ENCODE results near the gene ADPRHL1. TPM values are rescaled to one million over a fixed set of nuclear protein-coding genes. Genes with fewer than 3 reads are reported as not detected.
A peak's percentile ranks its signal among the peaks of the same experiment; 100 is the strongest.
"Not testable (repeated sequence)": the region's sequence is repeated elsewhere in the genome, so short reads cannot be mapped to it uniquely, and the experiment has no call there.

The ADPRHL1 gene
- total RNA-seq, 1 donor from 2014 or later = 8.4 TPM

GRCh38 chr13:113455384-113455783, 2.1 kb upstream of the ADPRHL1 start:
- no peak for DNase-seq (ENCODE audit: low spot score)
- Mint-ChIP-seq H3K4me3 (ENCODE audit: unreplicated experiment) (no peak overlapping the region), H3K4me1 (ENCODE audit: low read depth) (peaks cover 9% of the 10 kb centered on the region), H3K27ac (ENCODE audit: unreplicated experiment) (no peak overlapping the region), H3K9me3 (ENCODE audit: low read depth) (no peaks in the 10 kb centered on the region), H3K27me3 (ENCODE audit: low read depth) (no peaks in the 10 kb centered on the region), H3K36me3 (ENCODE audit: low read depth) (peaks cover 17% of the 10 kb centered on the region)
- TF ChIP-seq CTCF (IDR thresholded peaks at IDR 0.05) = no peak

- H3K27ac Mint-ChIP-seq (ENCODE audit: unreplicated experiment) = no peak overlapping the region
- H3K4me3 Mint-ChIP-seq (ENCODE audit: unreplicated experiment) = no peak overlapping the region
- peaks cover 9% of the 10 kb centered on the region for H3K4me1 Mint-ChIP-seq (ENCODE audit: low read depth)
- no peaks in the 10 kb centered on the region for H3K27me3 Mint-ChIP-seq (ENCODE audit: low read depth)
- no peak for TF ChIP-seq CTCF (IDR thresholded peaks at IDR 0.05)
- H3K36me3 Mint-ChIP-seq (ENCODE audit: low read depth) = peaks cover 13% of the 10 kb centered on the region
- H3K9me3 Mint-ChIP-seq (ENCODE audit: low read depth) = no peaks in the 10 kb centered on the region
- no peak for DNase-seq (ENCODE audit: low spot score)
Observed at GRCh38 chr13:113454936-113455335, 1.6 kb upstream of the ADPRHL1 start.

GRCh38 chr13:113452466-113452865, 822 bp downstream of the ADPRHL1 start:
- Mint-ChIP-seq H3K36me3 (ENCODE audit: low read depth) (peaks cover 9% of the 10 kb centered on the region), H3K27me3 (ENCODE audit: low read depth) (no peaks in the 10 kb centered on the region), H3K4me1 (ENCODE audit: low read depth) (peaks cover 6% of the 10 kb centered on the region), H3K27ac (ENCODE audit: unreplicated experiment) (no peak overlapping the region), H3K4me3 (ENCODE audit: unreplicated experiment) (no peak overlapping the region), H3K9me3 (ENCODE audit: low read depth) (no peaks in the 10 kb centered on the region)
- TF ChIP-seq CTCF (IDR thresholded peaks at IDR 0.05) = no peak
- DNase-seq (ENCODE audit: low spot score) = no peak

DNA sequence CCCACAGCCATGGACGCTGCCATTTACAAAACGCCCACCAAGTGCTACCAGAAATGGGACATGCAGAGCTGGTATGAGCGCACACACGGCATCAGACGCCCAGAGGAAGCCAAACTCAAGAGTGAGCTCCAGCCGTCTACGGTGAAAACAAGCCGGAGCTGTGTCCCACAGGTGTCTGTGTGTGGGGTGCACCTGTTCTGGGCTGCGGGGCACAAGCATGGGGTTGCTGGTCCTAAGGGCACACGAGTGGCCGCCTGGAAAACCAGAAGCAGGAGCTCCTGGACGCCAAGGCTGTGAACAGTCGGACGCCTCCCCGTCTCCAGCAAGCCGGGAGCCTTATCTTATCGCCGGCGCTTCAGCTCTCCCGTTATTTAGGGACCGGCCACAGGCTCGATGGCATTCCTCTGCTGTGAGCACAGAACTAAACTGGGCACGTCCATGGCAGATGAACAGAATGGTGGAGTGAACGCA, 1.3 kb downstream of the ADPRHL1 start:
- Mint-ChIP-seq H3K4me1 (ENCODE audit: low read depth) (peaks cover 6% of the 10 kb centered on the region), H3K36me3 (ENCODE audit: low read depth) (peaks cover 8% of the 10 kb centered on the region), H3K9me3 (ENCODE audit: low read depth) (no peaks in the 10 kb centered on the region), H3K4me3 (ENCODE audit: unreplicated experiment) (no peak overlapping the region), H3K27ac (ENCODE audit: unreplicated experiment) (no peak overlapping the region), H3K27me3 (ENCODE audit: low read depth) (no peaks in the 10 kb centered on the region)
- DNase-seq (ENCODE audit: low spot score) = no peak
- no peak for TF ChIP-seq CTCF (IDR thresholded peaks at IDR 0.05)

- DNase-seq (ENCODE audit: low spot score) = not testable (repeated sequence)
Observed at GRCh38 chr13:113450861-113451620, 2.2 kb downstream of the ADPRHL1 start.

DNA sequence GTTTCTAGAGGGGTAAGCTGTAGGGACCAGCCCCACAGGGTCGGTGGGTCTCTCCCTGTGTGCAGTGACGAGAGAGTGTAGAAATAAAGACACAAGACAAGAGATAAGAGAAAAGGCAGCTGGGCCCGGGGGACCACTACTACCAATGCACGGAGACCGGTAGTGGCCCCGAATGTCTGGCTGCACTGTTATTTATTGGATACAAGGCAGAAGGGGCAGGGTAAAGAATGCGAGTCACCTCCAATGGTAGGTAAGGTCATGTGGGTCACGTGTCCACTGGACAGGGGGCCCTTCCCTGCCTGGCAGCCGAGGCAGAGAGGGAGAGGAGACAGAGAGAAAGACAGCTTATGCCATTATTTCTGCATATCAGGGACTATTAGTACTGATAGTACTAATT, 2.9 kb downstream of the ADPRHL1 start:
- not testable (repeated sequence) for DNase-seq (ENCODE audit: low spot score); H3K4me3 Mint-ChIP-seq (ENCODE audit: unreplicated experiment); H3K27me3 Mint-ChIP-seq (ENCODE audit: low read depth); H3K9me3 Mint-ChIP-seq (ENCODE audit: low read depth); H3K27ac Mint-ChIP-seq (ENCODE audit: unreplicated experiment); H3K4me1 Mint-ChIP-seq (ENCODE audit: low read depth); H3K36me3 Mint-ChIP-seq (ENCODE audit: low read depth)

More at GRCh38 chr13:113450861-113451620, 2.2 kb downstream of the ADPRHL1 start:
- not testable (repeated sequence) for H3K36me3 Mint-ChIP-seq (ENCODE audit: low read depth); H3K27ac Mint-ChIP-seq (ENCODE audit: unreplicated experiment); H3K4me1 Mint-ChIP-seq (ENCODE audit: low read depth); H3K9me3 Mint-ChIP-seq (ENCODE audit: low read depth); H3K4me3 Mint-ChIP-seq (ENCODE audit: unreplicated experiment); H3K27me3 Mint-ChIP-seq (ENCODE audit: low read depth)
- TF ChIP-seq CTCF (IDR thresholded peaks at IDR 0.05) = peak; percentile 77

Measured in chondrocyte (in vitro differentiated cells).